Skeletal muscle tissue (tissue), 5 donors: Measurements from ENCODE around the gene TMEM253. TPM values are rescaled to one million over a fixed set of nuclear protein-coding genes. Genes with fewer than 3 reads are reported as not detected.

ENCODE experiments used
- H3K27ac ChIP-seq: one replicate; pipeline ENCODE4 v1.7.0; 2013; ENCODE audit warnings: mild to moderate bottlenecking, low read depth, low read length, inconsistent platforms
- H3K27me3 ChIP-seq, 3 donors: one replicate each; pipeline ENCODE4 v1.7.0; 2013; ENCODE audit warnings: low read length in 3 of 3; ENCODE audit not compliant: control insufficient read depth in 3 of 3, insufficient read depth in 3 of 3
- H3K36me3 ChIP-seq, 3 donors: one replicate each; pipeline ENCODE4 v1.7.0; 2013; ENCODE audit warnings: low read length in 3 of 3; ENCODE audit not compliant: control insufficient read depth in 3 of 3, insufficient read depth in 3 of 3
- H3K4me1 ChIP-seq, 3 donors: one replicate each; pipeline ENCODE4 v1.7.0; 2013; ENCODE audit warnings: low read length in 3 of 3, mild to moderate bottlenecking in 3 of 3; ENCODE audit not compliant: control insufficient read depth in 3 of 3, insufficient read depth in 3 of 3
- H3K4me3 ChIP-seq, 3 donors: one replicate each; pipeline ENCODE4 v1.7.0; 2013; ENCODE audit warnings: low read length in 3 of 3
- H3K9ac ChIP-seq, 3 donors: one replicate each; pipeline ENCODE4 v1.7.0; 2013; ENCODE audit warnings: low read length in 3 of 3, mild to moderate bottlenecking in 3 of 3, moderate library complexity in 2 of 3, low read depth in 1 of 3
- H3K9me3 ChIP-seq, 3 donors: one replicate each; pipeline ENCODE4 v1.7.0; 2013; ENCODE audit warnings: low read length in 3 of 3; ENCODE audit not compliant: control insufficient read depth in 3 of 3
- small RNA-seq: library from RNA; depleted of rRNA; stranded (forward); fragments of <200 nt; gene quantifications from one replicate; pipeline ENCODE3, GENCODE V24; 2014
- total RNA-seq: library from RNA; depleted of rRNA; stranded (reverse); fragments of >200 nt; gene quantifications from one replicate; pipeline ENCODE4 v1.2.3, GENCODE V29; 2014
- donor health status: Osteomylitis.

The TMEM253 gene
- total RNA-seq, 1 donor from 2014 or later: not detected

- H3K9me3 ChIP-seq: peaks cover 0 to 2% (median 0%) of the 10 kb centered on the region in 3 donors
Measured at GRCh38 chr14:21149641-21150367, 48.9 kb downstream of the TMEM253 start.

More at GRCh38 chr14:21149641-21150367, 48.9 kb downstream of the TMEM253 start:
- Histone ChIP-seq H3K27me3 (no peaks in the 10 kb centered on the region), H3K27ac (no peak overlapping the region), H3K36me3 (no peaks in the 10 kb centered on the region), H3K9ac (no peak overlapping the region), H3K4me1 (no peaks in the 10 kb centered on the region), H3K4me3 (no peak overlapping the region)

Small RNAs within 50 kb of the gene (small RNA-seq; reads per million reads assigned to genes)
- gene RNU6-252P: not detected

Other genes starting within 250 kb of the TMEM253 start
- not detected for gene RNASE3, start 209.7 kb upstream of the TMEM253 start, total RNA-seq
- not detected for gene RNASE2, start 145.6 kb upstream of the TMEM253 start, total RNA-seq
- gene METTL17, start 111.1 kb upstream of the TMEM253 start, total RNA-seq: 45.4 TPM
- gene SLC39A2, start 101.8 kb upstream of the TMEM253 start, total RNA-seq: not detected
- 162 TPM for gene NDRG2, start 76.0 kb upstream of the TMEM253 start, total RNA-seq
- not detected for gene TPPP2, start 70.8 kb upstream of the TMEM253 start, total RNA-seq
- gene RNASE13, start 66.3 kb upstream of the TMEM253 start, total RNA-seq: not detected
- not detected for gene RNASE7, start 58.7 kb upstream of the TMEM253 start, total RNA-seq
- not detected for gene RNASE8, start 43.2 kb upstream of the TMEM253 start, total RNA-seq
- 32.4 TPM for gene ARHGEF40, start 30.8 kb upstream of the TMEM253 start, total RNA-seq
- 5.2 TPM for gene ZNF219, start 2.4 kb upstream of the TMEM253 start, total RNA-seq
- gene OR5AU1, start 55.0 kb downstream of the TMEM253 start, total RNA-seq: not detected
- 440 TPM for gene HNRNPC, start 168.4 kb downstream of the TMEM253 start, total RNA-seq
- gene RPGRIP1, start 179.0 kb downstream of the TMEM253 start, total RNA-seq: not detected